GM21529 (cell line): ENCODE data around the gene CNTNAP3.
"Not testable (repeated sequence)": the region's sequence is repeated elsewhere in the genome, so short reads cannot be mapped to it uniquely, and the experiment has no call there.

Experiments
- ATAC-seq: cut with Tn5 transposase; IDR thresholded peaks from one replicate; pipeline ENCODE4 v1.9.1; 2021; ENCODE audit not compliant: unreplicated experiment

CNTNAP3 gene

GRCh38 chr9:39287980-39288379 is at the start of gene CNTNAP3:
TSS of gene CNTNAP3 (minus strand) at chr9:39288167. CDS start at chr9:39288064, 103 bp downstream.
- not testable (repeated sequence) for ATAC-seq

GRCh38 chr9:39279995-39280394 is 8.0 kb downstream of the CNTNAP3 start:
- not testable (repeated sequence) for ATAC-seq

GRCh38 chr9:39242513-39242912 is 45.5 kb downstream of the CNTNAP3 start:
- not testable (repeated sequence) for ATAC-seq

- not testable (repeated sequence) for ATAC-seq
These were observed 55.6 kb downstream of the CNTNAP3 start for GRCh38 chr9:39232130-39232991.

- ATAC-seq, result not testable (repeated sequence)
These were observed 72.0 kb downstream of the CNTNAP3 start for GRCh38 chr9:39215976-39216375.

GRCh38 chr9:39209773-39210172 is 78.2 kb downstream of the CNTNAP3 start:
- ATAC-seq, result not testable (repeated sequence)

GRCh38 chr9:39206643-39207042 is 81.3 kb downstream of the CNTNAP3 start:
- ATAC-seq, result not testable (repeated sequence)

- not testable (repeated sequence) for ATAC-seq
These were observed 82.1 kb downstream of the CNTNAP3 start for GRCh38 chr9:39205842-39206241.

GRCh38 chr9:39200412-39200811 is 87.6 kb downstream of the CNTNAP3 start:
- not testable (repeated sequence) for ATAC-seq

GRCh38 chr9:39198000-39198709 is 89.8 kb downstream of the CNTNAP3 start:
- not testable (repeated sequence) for ATAC-seq

- ATAC-seq, result not testable (repeated sequence)
These were observed 116.6 kb downstream of the CNTNAP3 start for GRCh38 chr9:39171370-39171769.

GRCh38 chr9:39157714-39158113 is 130.3 kb downstream of the CNTNAP3 start:
- not testable (repeated sequence) for ATAC-seq

GRCh38 chr9:39132826-39133552 is 155.0 kb downstream of the CNTNAP3 start:
- not testable (repeated sequence) for ATAC-seq

- not testable (repeated sequence) for ATAC-seq
These were observed 166.6 kb downstream of the CNTNAP3 start for GRCh38 chr9:39121401-39121800.

- not testable (repeated sequence) for ATAC-seq
These were observed 176.2 kb downstream of the CNTNAP3 start for GRCh38 chr9:39111746-39112145.

- ATAC-seq, result no peak
These were observed 179.8 kb downstream of the CNTNAP3 start for GRCh38 chr9:39108145-39108544.

GRCh38 chr9:39097208-39097607 is 190.8 kb downstream of the CNTNAP3 start:
- ATAC-seq, result not testable (repeated sequence)

GRCh38 chr9:39085311-39085710 is 202.7 kb downstream of the CNTNAP3 start:
- not testable (repeated sequence) for ATAC-seq

- ATAC-seq, result not testable (repeated sequence)
These were observed 205.4 kb downstream of the CNTNAP3 start for GRCh38 chr9:39082574-39082973.

- not testable (repeated sequence) for ATAC-seq
These were observed 207.9 kb downstream of the CNTNAP3 start for GRCh38 chr9:39080081-39080480.
